Retina (tissue), 1 donor: ENCODE results near the gene HSF5.

Source experiments
- DNase-seq: peaks from one replicate; pipeline ENCODE4 v3.0.0-alpha.2; 2016

The HSF5 gene

GRCh38 chr17:58487589-58488427 lies at the start of gene HSF5:
TSS of gene HSF5 (minus strand) at chr17:58488408. CDS start at chr17:58488274, 134 bp downstream.
- peak; percentile 38 for DNase-seq

GRCh38 chr17:58537266-58537665 lies 49.1 kb upstream of the HSF5 start:
- DNase-seq = no peak

- no peak for DNase-seq
Measured at GRCh38 chr17:58536542-58536941, 48.3 kb upstream of the HSF5 start.

GRCh38 chr17:58535431-58535830 lies 47.2 kb upstream of the HSF5 start:
- no peak for DNase-seq

GRCh38 chr17:58534901-58535421 lies 46.8 kb upstream of the HSF5 start:
- no peak for DNase-seq

- no peak for DNase-seq
Measured at GRCh38 chr17:58534331-58534730, 46.1 kb upstream of the HSF5 start.

- DNase-seq = no peak
Measured at GRCh38 chr17:58533616-58534188, 45.5 kb upstream of the HSF5 start.

- no peak for DNase-seq
Measured at GRCh38 chr17:58532555-58532951, 44.3 kb upstream of the HSF5 start.

- DNase-seq = peak; percentile 75
Measured at GRCh38 chr17:58531661-58532554, 43.7 kb upstream of the HSF5 start.

- DNase-seq = no peak
Measured at GRCh38 chr17:58531122-58531521, 42.9 kb upstream of the HSF5 start.

GRCh38 chr17:58530655-58531054 lies 42.4 kb upstream of the HSF5 start:
- no peak for DNase-seq

GRCh38 chr17:58529275-58529674 lies 41.1 kb upstream of the HSF5 start:
- no peak for DNase-seq

- DNase-seq = no peak
Measured at GRCh38 chr17:58528443-58528842, 40.2 kb upstream of the HSF5 start.

- no peak for DNase-seq
Measured at GRCh38 chr17:58527949-58528348, 39.7 kb upstream of the HSF5 start.

- no peak for DNase-seq
Measured at GRCh38 chr17:58527306-58527705, 39.1 kb upstream of the HSF5 start.

- no peak for DNase-seq
Measured at GRCh38 chr17:58525239-58525638, 37.0 kb upstream of the HSF5 start.

GRCh38 chr17:58521680-58522079 lies 33.5 kb upstream of the HSF5 start:
- no peak for DNase-seq

GRCh38 chr17:58520843-58521430 lies 32.7 kb upstream of the HSF5 start:
- no peak for DNase-seq

GRCh38 chr17:58517928-58518609 lies 29.9 kb upstream of the HSF5 start:
- peak; percentile 99 for DNase-seq

GRCh38 chr17:58517378-58517927 lies 29.2 kb upstream of the HSF5 start:
- DNase-seq = no peak

- DNase-seq = no peak
Measured at GRCh38 chr17:58516644-58517377, 28.6 kb upstream of the HSF5 start.
